D721Med (cell line): ENCODE data around the gene MUC16.
"Not testable (repeated sequence)": the region's sequence is repeated elsewhere in the genome, so short reads cannot be mapped to it uniquely, and the experiment has no call there.

Experiments
- DNase-seq: peaks from one replicate; pipeline ENCODE4 v3.0.0; 2011; ENCODE audit warnings: low spot score; ENCODE audit not compliant: insufficient read length
- FAIRE-seq: peaks from 2 replicates; lab custom pipeline; 2011; peaks lifted over from hg19 to GRCh38; lab: Jason Lieb, UNC
- CTCF ChIP-seq: IDR thresholded peaks from 2 replicates; pipeline ENCODE4 v1.5.1; 2012; ENCODE audit warnings: mild to moderate bottlenecking, control low read depth; ENCODE audit not compliant: insufficient read depth; ENCODE audit errors: missing control alignments

Gene MUC16

GRCh38 chr19:9009935-9010651, at the start of gene MUC16:
Gene MUC16, minus strand, starts transcription at chr19:9010409.
- no peak for FAIRE-seq
- DNase-seq = no peak
- TF ChIP-seq CTCF = no peak

DNA sequence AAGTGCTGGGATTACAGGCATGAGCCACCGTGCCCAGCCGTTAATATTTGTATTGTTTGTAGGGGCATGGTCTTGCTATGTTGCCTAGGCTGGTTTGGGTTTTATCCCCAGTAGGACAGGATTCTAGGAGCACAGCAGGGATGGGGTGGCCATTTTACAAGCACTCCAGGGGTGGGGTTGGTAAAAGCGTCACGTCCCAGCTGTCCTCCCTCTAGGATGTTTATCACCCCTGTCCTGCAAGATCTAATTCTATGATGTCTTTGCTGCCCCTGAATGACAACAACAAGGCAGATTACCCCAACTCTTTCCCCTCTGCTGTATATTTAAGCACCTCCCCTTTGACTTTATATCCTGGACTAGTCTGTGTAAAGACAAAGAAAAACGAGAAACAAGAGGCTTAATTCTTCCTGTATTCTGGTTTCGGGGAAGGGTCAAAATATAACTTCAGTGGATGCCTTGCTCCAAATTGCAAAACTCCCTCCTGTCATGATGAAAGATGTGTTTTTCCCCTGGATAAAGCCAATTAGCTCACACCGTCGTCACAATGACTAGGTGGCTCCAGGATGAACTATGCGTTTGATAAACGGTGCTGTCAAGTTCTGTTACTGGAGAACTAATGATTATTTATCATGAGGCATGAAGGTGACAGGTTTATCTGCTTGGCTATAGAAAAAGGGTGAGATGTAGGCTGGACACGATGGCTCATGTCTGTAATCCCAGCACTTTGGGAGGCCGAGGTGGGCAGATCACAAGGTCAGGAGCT, 48.9 kb upstream of the MUC16 start:
- FAIRE-seq (no peak), DNase-seq (no peak)
- TF ChIP-seq CTCF = no peak

DNA sequence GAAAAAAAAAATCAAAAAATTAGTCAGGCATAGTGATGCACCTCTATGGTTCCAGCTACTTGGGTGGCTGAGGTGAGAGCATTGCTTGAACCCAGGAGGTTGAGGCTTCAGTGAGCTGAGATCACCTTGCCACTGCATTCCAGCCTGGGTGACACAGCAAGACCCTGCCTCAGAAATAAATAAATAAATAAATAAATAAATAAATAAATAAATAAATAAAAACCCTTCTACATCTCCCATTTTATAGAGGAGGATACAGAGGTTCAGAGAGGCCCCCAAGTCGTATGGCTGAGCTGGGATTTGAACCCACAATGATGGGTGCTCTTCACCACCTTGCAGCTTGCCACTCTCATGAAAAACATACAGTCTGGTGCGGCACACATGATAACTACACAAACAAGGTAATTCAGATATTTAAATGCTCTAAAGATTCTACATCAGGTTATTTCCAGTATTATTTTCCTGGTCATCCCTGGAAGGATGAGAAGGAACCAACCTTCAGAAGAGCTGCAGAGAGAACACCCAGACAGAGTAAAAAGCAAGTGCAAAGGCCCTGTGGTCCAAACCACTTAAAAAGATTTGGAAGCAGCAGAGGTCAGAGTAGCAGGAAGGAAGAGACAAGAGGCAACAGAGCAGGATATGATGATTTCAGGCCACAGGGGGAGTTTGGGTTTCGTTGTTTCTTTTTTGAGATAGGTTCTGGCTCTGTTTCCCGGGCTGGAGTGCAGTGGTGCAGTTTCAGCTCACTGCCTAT, 47.5 kb upstream of the MUC16 start:
- DNase-seq (no peak), FAIRE-seq (no peak)
- TF ChIP-seq CTCF = no peak

DNA sequence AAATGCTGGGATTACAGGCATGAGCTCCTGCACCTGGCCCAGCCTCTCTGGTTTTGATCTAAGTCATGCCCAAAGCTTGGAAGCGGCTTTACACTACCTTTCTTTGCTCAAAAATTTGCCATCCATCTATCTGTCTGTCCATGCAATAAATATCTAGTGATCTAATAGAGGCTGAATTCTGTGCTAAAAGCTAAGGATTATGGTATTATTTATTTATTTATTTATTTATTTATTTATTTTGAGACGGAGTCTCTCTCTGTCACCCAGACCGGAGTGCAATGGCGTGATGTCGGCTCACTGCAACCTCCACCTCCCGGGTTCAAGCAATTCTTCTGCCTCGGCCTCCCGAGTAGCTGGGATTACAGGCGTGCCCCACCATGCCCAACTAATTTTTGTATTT, 45.9 kb upstream of the MUC16 start:
- FAIRE-seq, DNase-seq: not testable (repeated sequence)

DNA sequence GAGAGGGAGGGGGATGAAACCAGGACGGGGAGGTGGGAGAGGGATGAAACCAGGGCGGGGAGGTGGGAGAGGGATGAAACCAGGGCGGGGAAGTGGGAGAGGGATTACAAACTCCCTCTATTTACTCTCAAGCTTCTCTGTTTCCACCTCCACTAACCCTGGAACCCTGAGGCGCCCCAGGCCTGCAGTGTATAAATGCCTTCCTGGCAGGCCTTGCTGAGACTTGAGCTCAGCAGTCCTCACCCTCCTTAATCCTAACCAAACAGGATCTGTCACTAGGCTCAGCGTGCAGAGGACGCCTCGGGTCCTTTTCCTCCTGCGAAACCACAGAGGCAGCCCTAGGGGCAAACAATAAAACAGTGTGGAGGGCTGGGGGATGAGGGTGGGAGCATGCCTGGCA, 44.6 kb upstream of the MUC16 start:
- DNase-seq (no peak), FAIRE-seq (no peak)
- TF ChIP-seq CTCF = no peak

GRCh38 chr19:9054207-9054606, 44.0 kb upstream of the MUC16 start:
- FAIRE-seq (no peak), DNase-seq (no peak)
- no peak for TF ChIP-seq CTCF

DNA sequence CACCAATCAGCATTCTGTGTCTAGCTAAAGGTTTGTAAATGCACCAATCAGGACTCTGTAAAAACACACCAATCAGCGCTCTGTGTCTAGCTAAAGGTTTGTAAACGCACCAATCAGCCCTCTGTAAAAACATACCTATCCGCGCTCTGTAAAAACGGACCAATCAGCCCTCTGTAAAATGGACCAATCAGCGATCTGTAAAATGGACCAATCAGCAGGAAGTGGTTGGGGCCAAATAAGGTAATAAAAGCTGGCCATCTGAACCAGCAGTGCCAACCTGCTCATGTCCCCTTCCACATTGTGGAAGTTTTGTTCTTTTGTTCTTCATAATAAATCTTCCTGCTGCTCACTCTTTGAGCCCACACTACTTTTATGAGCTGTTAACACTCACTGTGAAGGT, 43.5 kb upstream of the MUC16 start:
- not testable (repeated sequence) for FAIRE-seq, DNase-seq

GRCh38 chr19:9052894-9053293, 42.7 kb upstream of the MUC16 start:
- FAIRE-seq = no peak
- no peak for TF ChIP-seq CTCF
- no peak for DNase-seq
